Fibroblast of lung (primary cell): ENCODE results near the gene NFE2.

Source experiments
- EZH2 ChIP-seq: IDR thresholded peaks from 2 replicates; pipeline ENCODE4 v1.5.1; 2012; ENCODE audit warnings: low read length, control low read depth, mild to moderate bottlenecking; ENCODE audit errors: missing control alignments
- TF ChIP-seq, protein P1 (sequence below), 2 donors: IDR thresholded peaks in 1 of 2; conservative IDR thresholded peaks in 1 of 2; 1 replicate in 1 of 2; 2 replicates in 1 of 2; pipeline ENCODE4 v1.5.1; 2011 to 2012; ENCODE audit warnings: low read length in 2 of 2, control low read depth in 1 of 2, inconsistent platforms in 1 of 2, low read depth in 1 of 2, mild to moderate bottlenecking in 1 of 2

DNA sequence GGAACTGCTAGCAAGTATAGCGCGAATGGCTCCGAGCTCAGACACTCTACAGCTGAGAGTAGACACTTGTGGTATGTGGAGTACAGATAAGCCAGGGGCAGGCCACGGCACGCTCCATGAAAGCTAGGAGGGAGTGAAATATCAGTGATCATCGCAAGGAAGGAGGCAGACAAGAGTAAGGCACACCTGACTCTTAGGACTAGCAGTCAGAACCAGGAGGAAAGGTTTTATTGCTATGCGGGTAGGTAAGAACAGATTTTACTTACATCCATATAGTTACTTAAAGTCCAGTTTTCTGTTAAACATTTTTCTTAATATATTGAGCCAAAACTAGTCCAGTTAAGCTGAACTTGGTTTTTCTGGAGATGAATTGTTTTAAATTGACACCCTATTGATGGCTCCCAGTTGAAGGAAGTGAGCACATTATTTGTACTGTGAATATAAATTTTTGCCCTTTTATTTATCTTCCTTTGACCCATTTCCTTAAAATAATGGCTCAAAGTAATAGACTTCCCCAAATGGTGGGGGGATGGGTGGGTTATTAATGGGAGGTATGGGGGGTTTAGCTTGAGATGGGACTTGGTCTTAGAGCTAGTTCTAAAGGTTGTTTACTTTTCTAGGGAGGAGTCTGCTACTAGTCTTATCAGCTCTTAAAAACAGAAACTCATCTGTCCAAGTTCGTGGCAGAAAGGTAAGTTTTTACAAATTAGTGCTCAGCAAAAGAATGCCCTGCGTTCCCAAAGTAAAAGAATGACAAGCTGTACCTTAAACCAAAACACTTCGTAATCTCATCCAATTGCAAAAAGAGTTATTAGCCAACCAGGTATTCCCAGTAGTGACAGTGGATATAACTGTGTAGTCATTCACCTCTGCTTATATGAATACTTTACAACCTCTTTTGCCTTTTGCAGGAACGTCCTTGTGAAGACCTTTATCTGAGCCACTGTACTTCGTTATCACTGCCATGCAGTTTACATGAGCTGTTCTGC lies 14.5 kb downstream of the NFE2 start:
- TF ChIP-seq, protein P1, sequence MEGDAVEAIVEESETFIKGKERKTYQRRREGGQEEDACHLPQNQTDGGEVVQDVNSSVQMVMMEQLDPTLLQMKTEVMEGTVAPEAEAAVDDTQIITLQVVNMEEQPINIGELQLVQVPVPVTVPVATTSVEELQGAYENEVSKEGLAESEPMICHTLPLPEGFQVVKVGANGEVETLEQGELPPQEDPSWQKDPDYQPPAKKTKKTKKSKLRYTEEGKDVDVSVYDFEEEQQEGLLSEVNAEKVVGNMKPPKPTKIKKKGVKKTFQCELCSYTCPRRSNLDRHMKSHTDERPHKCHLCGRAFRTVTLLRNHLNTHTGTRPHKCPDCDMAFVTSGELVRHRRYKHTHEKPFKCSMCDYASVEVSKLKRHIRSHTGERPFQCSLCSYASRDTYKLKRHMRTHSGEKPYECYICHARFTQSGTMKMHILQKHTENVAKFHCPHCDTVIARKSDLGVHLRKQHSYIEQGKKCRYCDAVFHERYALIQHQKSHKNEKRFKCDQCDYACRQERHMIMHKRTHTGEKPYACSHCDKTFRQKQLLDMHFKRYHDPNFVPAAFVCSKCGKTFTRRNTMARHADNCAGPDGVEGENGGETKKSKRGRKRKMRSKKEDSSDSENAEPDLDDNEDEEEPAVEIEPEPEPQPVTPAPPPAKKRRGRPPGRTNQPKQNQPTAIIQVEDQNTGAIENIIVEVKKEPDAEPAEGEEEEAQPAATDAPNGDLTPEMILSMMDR (conservative IDR thresholded peaks at IDR 0.05 in 1 of 2, IDR thresholded peaks at IDR 0.05 in 1 of 2; ENCODE audit: low read depth in 1 of 2, low read length in 2 of 2), result no peak
- TF ChIP-seq EZH2, result no peak
